Activated CD8-positive, alpha-beta T cell treated with anti-CD3 and anti-CD28 coated beads, Interleukin-2, amount 10 ng/mL, durations not matched to agents 7 days and 5 days (primary cell): ENCODE data around the gene EMC6. TPM values are rescaled to one million over a fixed set of nuclear protein-coding genes. Genes with fewer than 3 reads are reported as not detected.
"Not testable (repeated sequence)": the region's sequence is repeated elsewhere in the genome, so short reads cannot be mapped to it uniquely, and the experiment has no call there.

ENCODE experiments used
- ATAC-seq: fragments of 150-1000 bp; cut with Tn5 transposase; one replicate; pipeline ENCODE4 v1.10.0; 2021; ENCODE audit warnings: moderate library complexity
- CTCF ChIA-PET: fragments of 350-600 bp; sonication (Branson Sonifier 250); formaldehyde crosslinking; loops from one replicate; lab custom pipeline; 2021; ENCODE audit warnings: antibody characterized with exemption; lab: Charles Lee
- POLR2A ChIA-PET: fragments of 350-600 bp; sonication (Branson Sonifier 250); formaldehyde crosslinking; loops from one replicate; lab custom pipeline; 2021; ENCODE audit warnings: antibody characterized with exemption; lab: Charles Lee
- DNase-seq: peaks from one replicate; pipeline ENCODE4 v3.0.0-alpha.2; 2020
- H3K27ac Mint-ChIP-seq: one replicate; pipeline ENCODE4 v1.8.0; 2021; ENCODE audit warnings: mild to moderate bottlenecking, mixed read lengths
- H3K27me3 Mint-ChIP-seq: one replicate; pipeline ENCODE4 v1.8.0; 2021; ENCODE audit warnings: low read depth, mixed read lengths
- H3K36me3 Mint-ChIP-seq: one replicate; pipeline ENCODE4 v1.8.0; 2021; ENCODE audit warnings: low read depth, mixed read lengths
- H3K4me1 Mint-ChIP-seq: one replicate; pipeline ENCODE4 v1.8.0; 2021; ENCODE audit warnings: low read depth, mixed read lengths
- H3K4me3 Mint-ChIP-seq: one replicate; pipeline ENCODE4 v1.8.0; 2021; ENCODE audit warnings: mild to moderate bottlenecking, mixed read lengths
- H3K9me3 Mint-ChIP-seq: one replicate; pipeline ENCODE4 v1.8.0; 2022; ENCODE audit warnings: mixed read lengths; ENCODE audit not compliant: insufficient read depth
- total RNA-seq, 2 experiments: library from RNA; stranded (reverse); gene quantifications; one replicate each; pipeline ENCODE4 v1.2.3, GENCODE V29; 2021

EMC6 gene
- total RNA-seq, 2 experiments from 2014 or later = 39.7 to 43.1 TPM

DNA sequence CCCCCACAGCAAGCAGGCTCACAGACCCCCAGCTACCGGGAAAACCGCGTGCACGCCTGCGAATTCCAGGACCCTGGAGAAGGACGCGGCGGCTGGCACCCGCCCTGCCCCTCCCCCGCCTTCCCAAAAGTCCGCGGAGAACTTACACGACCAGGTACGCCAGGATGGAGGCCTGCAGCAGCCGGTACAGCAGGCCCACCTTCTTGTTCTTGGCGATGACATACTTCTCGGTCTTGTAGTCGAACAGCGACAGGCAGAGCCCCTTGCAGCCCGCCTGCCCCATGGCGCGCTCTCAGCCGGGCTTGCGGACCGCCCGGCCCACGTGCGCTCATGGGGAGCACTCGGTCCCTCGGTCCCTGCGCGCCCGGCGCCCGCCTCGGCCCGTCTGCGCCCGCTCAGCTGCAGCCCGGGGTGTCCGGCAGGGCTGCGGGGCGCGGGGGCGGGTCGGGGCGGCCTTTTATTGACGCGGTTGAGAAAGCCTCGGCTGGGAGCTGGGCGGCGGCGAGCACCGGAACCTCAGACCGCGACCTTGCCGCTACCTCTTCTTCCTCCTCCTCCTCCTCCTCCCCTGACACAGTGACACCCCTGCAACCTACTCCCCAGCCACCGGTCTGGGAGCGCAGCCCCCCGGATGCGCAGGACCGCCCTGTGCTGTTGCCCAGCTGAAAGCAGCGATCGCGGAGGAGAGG lies 27.3 kb downstream of the EMC6 start, which contains the start of gene P2RX5:
P2RX5 (minus strand) TSS at position 433 of the 689 bp plus-strand sequence; CDS start at position 283, 150 bp downstream.
- DNase-seq (peak; percentile 71), ATAC-seq (peak; percentile 78)
- Mint-ChIP-seq H3K4me3 (peak within 1 kb of the TSS; percentile 86), H3K27me3 (no peaks in the 10 kb centered on the region), H3K4me1 (peaks cover 37% of the 10 kb centered on the region), H3K9me3 (peaks cover 5% of the 10 kb centered on the region), H3K27ac (peak within 1 kb of the TSS; percentile 87), H3K36me3 (peaks cover 6% of the 10 kb centered on the region)
- CTCF ChIA-PET = interaction anchor here (0.8 to 4.2 kb wide), 10 partner anchors 12 to 150 kb away, joined by 3 to 19 read pairs (median 5); partner anchors contain the start of genes HASPIN and NCBP3
- POLR2A ChIA-PET = interaction anchor here (0.9 to 3.2 kb wide), 8 partner anchors 11 to 187 kb away, joined by 3 to 31 read pairs (median 4); partner anchors contain the start of gene HASPIN

DNA sequence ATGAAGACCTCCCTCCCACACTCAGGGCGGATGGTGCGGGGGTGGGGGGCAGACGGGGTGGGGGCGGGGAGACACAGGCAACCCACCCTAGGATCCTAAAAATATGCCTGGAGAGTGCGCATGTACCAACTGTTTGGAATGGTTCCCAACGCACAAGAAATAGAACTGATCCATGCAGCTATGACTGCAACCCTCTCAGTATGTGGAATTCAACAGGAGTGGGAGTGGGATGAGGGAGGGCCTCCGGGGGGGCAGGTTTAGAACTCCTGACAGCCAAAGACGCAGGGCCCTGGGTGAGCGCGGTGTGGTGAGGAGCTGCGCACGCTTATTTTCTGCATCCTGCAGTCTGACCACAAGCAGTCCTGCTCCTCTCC lies 28.5 kb downstream of the EMC6 start:
- Mint-ChIP-seq H3K4me1 (peaks cover 34% of the 10 kb centered on the region), H3K27ac (no peak overlapping the region), H3K4me3 (no peak overlapping the region), H3K27me3 (no peaks in the 10 kb centered on the region), H3K36me3 (peaks cover 8% of the 10 kb centered on the region), H3K9me3 (peaks cover 5% of the 10 kb centered on the region)
- no peak for ATAC-seq
- POLR2A ChIA-PET = interaction anchor here (1.4 to 3.2 kb wide), 3 partner anchors 10 to 26 kb away, joined by 3 to 31 read pairs (median 18); partner anchors contain the start of gene HASPIN
- CTCF ChIA-PET = interaction anchor here (1.2 to 4.2 kb wide), 3 partner anchors 26 to 149 kb away, joined by 4 to 11 read pairs (median 6); partner anchors contain the start of genes HASPIN and NCBP3
- no peak for DNase-seq

DNA sequence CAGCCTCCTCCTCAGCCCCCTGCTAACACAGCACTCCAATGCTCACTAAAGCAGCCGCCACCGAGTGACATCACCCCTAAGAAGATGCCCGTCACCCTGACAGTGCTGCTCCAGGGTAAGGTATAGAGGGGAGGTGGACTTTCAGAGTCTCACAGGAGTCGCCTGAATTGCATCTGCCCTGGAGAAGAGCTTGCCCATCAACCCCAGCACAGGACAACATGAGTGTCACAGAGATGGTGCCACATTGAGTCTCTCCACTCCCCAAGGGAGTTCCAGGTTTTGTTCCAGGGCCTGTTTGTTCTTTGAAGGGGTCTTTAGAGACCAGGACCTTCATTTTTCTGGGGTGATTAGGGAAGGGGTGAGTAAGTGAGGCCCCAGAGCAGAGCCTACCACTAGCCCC lies 29.5 kb downstream of the EMC6 start:
- Mint-ChIP-seq H3K36me3 (peaks cover 18% of the 10 kb centered on the region), H3K27me3 (no peaks in the 10 kb centered on the region), H3K9me3 (peaks cover 9% of the 10 kb centered on the region), H3K27ac (no peak overlapping the region), H3K4me1 (peaks cover 33% of the 10 kb centered on the region), H3K4me3 (no peak overlapping the region)
- DNase-seq (no peak), ATAC-seq (no peak)
- ChIA-PET POLR2A (interaction anchor here (1.4 kb wide), 1 partner anchor 9 kb away, joined by 3 read pairs; no protein-coding TSS in a partner anchor), CTCF (interaction anchor here (4.2 kb wide), 1 partner anchor 25 kb away, joined by 11 read pairs; the partner anchor contains the start of gene HASPIN)

DNA sequence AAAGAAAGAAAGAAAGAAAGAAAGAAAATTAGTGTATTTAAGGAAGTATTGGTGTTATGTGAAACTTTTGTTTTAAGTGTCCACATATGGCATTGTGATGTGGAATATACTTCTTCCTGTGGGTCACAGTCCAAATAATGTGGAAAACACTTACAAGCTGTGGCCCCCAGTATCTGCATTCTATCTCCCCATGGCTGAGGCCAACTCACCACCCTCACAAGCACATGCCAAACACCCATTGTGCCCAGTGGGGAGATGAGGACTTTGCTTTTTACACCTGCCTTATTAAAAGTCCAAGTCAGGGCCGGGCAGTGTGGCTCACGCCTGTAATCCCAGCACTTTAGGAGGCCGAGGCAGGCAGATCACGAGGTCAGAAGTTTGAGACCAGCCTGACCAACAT lies 31.3 kb downstream of the EMC6 start:
- ATAC-seq = no peak
- Mint-ChIP-seq H3K36me3 (peaks cover 18% of the 10 kb centered on the region), H3K4me3 (no peak overlapping the region), H3K27ac (no peak overlapping the region), H3K9me3 (peaks cover 9% of the 10 kb centered on the region), H3K4me1 (peaks cover 19% of the 10 kb centered on the region), H3K27me3 (no peaks in the 10 kb centered on the region)
- no peak for DNase-seq
- ChIA-PET CTCF (interaction anchor here (2.5 kb wide), 1 partner anchor 11 kb away, joined by 9 read pairs; no protein-coding TSS in a partner anchor), POLR2A (no interaction called here)

DNA sequence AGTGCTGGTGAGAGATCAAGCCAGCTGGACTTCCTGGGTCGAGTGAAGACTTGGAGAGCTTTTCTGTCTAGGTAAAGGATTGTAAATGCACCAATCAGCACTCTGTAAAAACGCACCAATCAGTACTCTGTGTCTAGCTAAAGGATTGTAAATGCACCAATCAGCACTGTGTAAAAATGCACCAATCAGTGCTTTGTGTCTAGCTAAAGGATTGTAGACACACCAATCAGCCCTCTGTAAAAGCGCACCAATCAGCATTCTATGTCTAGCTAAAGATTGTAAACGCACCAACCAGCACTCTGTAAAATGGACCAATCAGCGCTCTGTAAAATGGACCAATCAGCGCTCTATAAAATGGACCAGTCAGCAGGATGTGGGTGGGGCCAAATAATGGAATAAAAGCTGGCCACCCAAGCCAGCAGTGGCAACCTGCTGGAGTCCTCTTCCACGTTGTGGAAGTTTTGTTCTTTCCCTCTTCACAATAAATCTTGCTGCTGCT lies 33.5 kb downstream of the EMC6 start:
- CTCF ChIA-PET = interaction anchor here (1.2 to 2.5 kb wide), 3 partner anchors 9 to 35 kb away, joined by 3 to 9 read pairs (median 4); no protein-coding TSS in a partner anchor
- not testable (repeated sequence) for H3K4me3 Mint-ChIP-seq, H3K27ac Mint-ChIP-seq, H3K27me3 Mint-ChIP-seq, H3K9me3 Mint-ChIP-seq, H3K4me1 Mint-ChIP-seq, ATAC-seq, DNase-seq
- POLR2A ChIA-PET = interaction anchor here (0.6 kb wide), 1 partner anchor 28 kb away, joined by 3 read pairs; no protein-coding TSS in a partner anchor
- peaks cover 18% of the 10 kb centered on the region for H3K36me3 Mint-ChIP-seq

DNA sequence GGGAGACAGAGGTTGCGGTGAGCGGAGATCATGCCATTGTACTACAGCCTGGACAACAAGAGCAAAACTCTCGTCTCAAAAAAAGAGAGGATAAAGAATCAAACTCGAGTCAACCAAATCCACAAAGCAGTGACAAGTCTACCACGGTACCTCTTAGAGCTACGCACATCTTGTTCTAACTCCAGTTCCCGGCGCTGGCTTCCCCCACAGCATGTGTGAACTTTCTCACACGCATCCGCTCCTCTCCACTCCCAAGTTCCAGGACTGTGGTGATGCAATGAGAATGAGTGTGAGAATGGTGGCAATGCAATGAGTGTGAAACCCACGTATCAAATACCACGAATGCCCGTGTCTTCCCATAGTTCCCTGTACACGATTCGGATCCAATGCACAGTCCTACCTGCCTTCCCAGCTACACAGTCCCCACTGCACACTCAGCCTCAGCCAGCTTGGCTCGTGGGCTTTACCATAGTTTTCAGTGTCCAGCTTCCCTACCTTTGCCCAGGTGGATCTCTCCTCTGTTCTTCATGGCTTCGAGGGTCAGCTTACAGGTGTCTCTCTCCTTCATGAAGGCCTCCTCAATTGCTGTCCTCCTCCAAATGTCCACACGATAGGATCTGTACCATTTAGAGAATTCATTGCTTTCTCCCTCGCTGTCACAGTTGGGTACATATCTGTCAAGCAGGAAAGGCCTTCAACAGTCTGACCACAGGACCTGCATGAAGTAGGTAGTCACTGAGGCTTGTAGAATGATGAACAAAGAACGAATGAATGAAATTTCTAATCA lies 36.5 kb downstream of the EMC6 start:
- H3K27ac Mint-ChIP-seq = no peak overlapping the region
- peaks cover 3% of the 10 kb centered on the region for H3K9me3 Mint-ChIP-seq
- no peaks in the 10 kb centered on the region for H3K27me3 Mint-ChIP-seq
- ChIA-PET POLR2A (interaction anchor here (1.1 kb wide), 1 partner anchor 19 kb away, joined by 4 read pairs; the partner anchor contains the start of gene HASPIN), CTCF (no interaction called here)
- no peak overlapping the region for H3K4me3 Mint-ChIP-seq
- H3K36me3 Mint-ChIP-seq = peaks cover 12% of the 10 kb centered on the region
- peaks cover 20% of the 10 kb centered on the region for H3K4me1 Mint-ChIP-seq
- DNase-seq (no peak), ATAC-seq (no peak)

DNA sequence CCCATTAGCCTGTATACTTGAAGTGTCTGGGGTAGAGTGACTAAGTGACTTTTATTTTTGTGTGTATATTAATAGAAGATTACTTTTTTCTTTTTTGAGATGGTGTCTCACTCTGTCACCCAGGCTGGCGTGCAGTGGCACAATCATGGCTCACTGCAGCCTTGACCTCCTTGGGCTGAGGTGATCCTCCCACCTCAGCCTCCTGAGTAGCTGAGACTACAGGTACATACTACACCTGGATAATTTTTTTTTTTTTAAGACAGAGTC lies 37.0 kb downstream of the EMC6 start:
- H3K36me3 Mint-ChIP-seq = peaks cover 12% of the 10 kb centered on the region
- ATAC-seq = not testable (repeated sequence)

DNA sequence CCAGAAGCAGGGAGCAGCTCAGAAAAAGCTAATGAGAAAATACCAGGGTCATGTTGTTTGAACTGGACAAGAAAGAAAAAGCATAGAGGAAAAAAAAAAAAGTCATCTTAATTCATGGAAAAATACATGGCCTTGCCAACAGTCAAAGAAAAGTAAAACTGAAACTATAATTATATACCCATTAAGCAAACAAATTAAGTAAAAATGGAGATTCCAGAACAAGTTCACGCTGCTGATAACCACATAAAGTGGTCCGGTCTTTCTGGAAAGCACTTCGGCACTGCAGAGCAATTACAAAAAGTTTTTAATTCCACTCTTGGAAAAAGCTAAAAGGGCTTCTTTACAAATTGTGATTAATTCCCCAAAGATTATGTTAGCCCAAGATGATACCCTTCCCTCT lies 39.8 kb downstream of the EMC6 start:
- Mint-ChIP-seq H3K27me3 (no peaks in the 10 kb centered on the region), H3K4me1 (peaks cover 47% of the 10 kb centered on the region), H3K36me3 (peaks cover 18% of the 10 kb centered on the region), H3K4me3 (no peak overlapping the region), H3K9me3 (no peaks in the 10 kb centered on the region), H3K27ac (peak overlapping the region; percentile 18)
- no peak for DNase-seq
- ChIA-PET CTCF (interaction anchor here (1.0 to 1.1 kb wide), 2 partner anchors 12 to 30 kb away, joined by 3 to 5 read pairs; no protein-coding TSS in a partner anchor), POLR2A (no interaction called here)
- ATAC-seq = no peak

More for the DNA sequence above, 37.0 kb downstream of the EMC6 start:
- H3K4me3 Mint-ChIP-seq, CTCF ChIA-PET, H3K27ac Mint-ChIP-seq, H3K9me3 Mint-ChIP-seq, DNase-seq, H3K27me3 Mint-ChIP-seq: not testable (repeated sequence)
- POLR2A ChIA-PET = interaction anchor here (1.1 kb wide), 1 partner anchor 18 kb away, joined by 4 read pairs; the partner anchor contains the start of gene HASPIN
- H3K4me1 Mint-ChIP-seq = peaks cover 24% of the 10 kb centered on the region

DNA sequence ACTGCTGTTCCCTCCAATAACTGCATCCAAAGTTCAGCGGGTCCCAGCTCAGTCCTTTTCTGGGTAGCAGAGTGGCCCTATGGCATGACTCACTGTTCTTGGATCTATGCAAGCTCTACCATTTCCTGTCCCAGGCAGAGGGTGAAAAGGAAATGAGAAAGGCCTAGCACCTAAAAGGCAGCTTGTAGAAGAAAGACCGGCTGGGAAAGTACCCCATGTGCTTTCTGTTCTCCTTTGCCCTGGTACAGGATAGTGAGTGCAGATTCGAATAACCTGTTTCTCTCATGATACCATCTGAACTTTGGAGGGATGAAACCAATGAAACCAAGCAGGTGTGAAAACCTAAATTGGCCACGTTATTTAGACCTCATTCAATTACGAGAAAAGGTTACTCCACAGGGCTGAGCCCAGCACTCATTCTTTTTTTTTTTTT lies 42.4 kb downstream of the EMC6 start:
- H3K9me3 Mint-ChIP-seq = no peaks in the 10 kb centered on the region
- ChIA-PET POLR2A (interaction anchor here (0.6 to 3.7 kb wide), 6 partner anchors 8 to 1395 kb away, joined by 3 to 31 read pairs (median 4); partner anchors contain the start of genes CTNS, HASPIN and P2RX5), CTCF (interaction anchor here (0.8 to 2.2 kb wide), 11 partner anchors 10 to 203 kb away, joined by 3 to 14 read pairs (median 5); partner anchors contain the start of genes HASPIN and P2RX5)
- peaks cover 35% of the 10 kb centered on the region for H3K36me3 Mint-ChIP-seq
- no peaks in the 10 kb centered on the region for H3K27me3 Mint-ChIP-seq
- peak overlapping the region; percentile 37 for H3K4me3 Mint-ChIP-seq
- peak; percentile 99 for ATAC-seq
- H3K27ac Mint-ChIP-seq = peak overlapping the region; percentile 85
- DNase-seq = peak; percentile 87
- H3K4me1 Mint-ChIP-seq = peaks cover 53% of the 10 kb centered on the region

DNA sequence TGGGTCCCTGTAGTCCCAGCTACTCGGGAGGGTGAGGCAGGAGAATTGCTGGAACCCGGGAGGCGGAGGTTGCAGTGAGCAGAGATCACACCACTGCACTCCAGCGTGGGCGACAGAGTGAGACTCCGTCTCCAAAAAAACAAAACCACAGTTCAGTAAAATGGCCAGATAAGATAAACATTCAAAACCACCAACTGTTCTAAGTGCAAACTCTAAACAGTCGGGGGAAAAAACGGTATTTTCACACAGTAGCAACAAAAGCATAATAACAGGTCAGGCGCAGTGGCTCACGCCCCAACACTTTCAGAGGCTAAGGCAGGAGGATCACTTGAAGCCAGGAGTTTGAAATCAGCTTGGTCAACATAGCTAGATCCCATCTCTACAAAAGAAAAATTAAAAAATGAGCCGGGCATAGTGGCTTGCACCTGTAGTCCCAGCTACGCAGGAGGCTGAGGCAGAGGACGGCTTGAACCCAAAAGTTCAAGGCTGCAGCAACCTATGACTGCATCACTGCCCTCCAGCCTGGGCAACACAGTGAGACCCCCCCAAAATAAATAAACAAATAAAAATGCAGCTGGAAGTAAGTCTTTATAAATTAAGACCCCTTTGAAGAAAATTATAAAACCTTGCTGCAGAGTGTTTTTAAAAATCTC lies 44.3 kb downstream of the EMC6 start:
- Mint-ChIP-seq H3K27me3 (no peaks in the 10 kb centered on the region), H3K27ac (peak overlapping the region; percentile 85), H3K4me1 (peaks cover 52% of the 10 kb centered on the region), H3K9me3 (no peaks in the 10 kb centered on the region), H3K4me3 (peak overlapping the region; percentile 29), H3K36me3 (peaks cover 53% of the 10 kb centered on the region)
- ChIA-PET POLR2A (interaction anchor here (2.0 to 3.7 kb wide), 2 partner anchors 10 to 17 kb away, joined by 15 to 31 read pairs; partner anchors contain the start of genes HASPIN and P2RX5), CTCF (interaction anchor here (0.8 to 1.3 kb wide), 3 partner anchors 13 to 30 kb away, joined by 3 to 4 read pairs (median 3); no protein-coding TSS in a partner anchor)
- ATAC-seq = no peak
- DNase-seq = no peak
